Gastroesophageal sphincter (tissue), 3 donors: ENCODE measurements around the gene AIFM3.

Experiments
- EP300 ChIP-seq: sonication (generic); formaldehyde crosslinking; IDR thresholded peaks from one replicate; pipeline ENCODE4 v1.6.1; 2017; ENCODE audit warnings: antibody characterized with exemption, mild to moderate bottlenecking
- POLR2A ChIP-seq, 2 donors: fragments of 450-650 bp; IDR thresholded peaks; one replicate each; pipeline ENCODE4 v1.6.1; 2017; ENCODE audit warnings: antibody characterized with exemption in 2 of 2, mild to moderate bottlenecking in 2 of 2, moderate library complexity in 1 of 2
- POLR2AphosphoS5 ChIP-seq: sonication (generic); formaldehyde crosslinking; IDR thresholded peaks from one replicate; pipeline ENCODE4 v1.6.1; 2017; ENCODE audit warnings: antibody characterized with exemption
- TF ChIP-seq, protein P1 (sequence below), 4 experiments: fragments of 200-600 bp in 2 of 4; fragments of 450-650 bp in 2 of 4; sonication (generic) in 1 of 4; IDR thresholded peaks; one replicate each; pipeline ENCODE4 v1.5.1; 2017 to 2019; ENCODE audit warnings: antibody characterized with exemption in 4 of 4, mild to moderate bottlenecking in 2 of 4, moderate library complexity in 2 of 4

DNA sequence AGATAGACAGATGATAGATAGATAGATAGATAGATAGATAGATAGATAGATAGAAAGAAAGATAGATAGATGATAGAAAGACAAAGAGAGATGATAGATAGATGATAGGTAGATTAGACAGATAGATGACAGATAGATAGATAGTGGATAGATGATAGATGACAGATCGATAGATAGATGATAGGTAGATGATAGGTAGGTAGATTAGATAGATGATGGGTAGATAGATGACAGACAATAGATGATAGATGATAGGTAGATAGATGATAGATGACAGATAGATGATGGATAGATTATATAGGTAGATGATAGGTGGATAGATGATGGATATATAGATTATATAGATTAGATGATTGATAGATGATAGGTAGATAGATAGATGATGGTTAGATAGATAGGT, 19.3 kb downstream of the AIFM3 start:
- TF ChIP-seq POLR2A (IDR thresholded peaks at IDR 0.05) (no peak), EP300 (no peak), POLR2AphosphoS5 (no peak)
- TF ChIP-seq, protein P1, sequence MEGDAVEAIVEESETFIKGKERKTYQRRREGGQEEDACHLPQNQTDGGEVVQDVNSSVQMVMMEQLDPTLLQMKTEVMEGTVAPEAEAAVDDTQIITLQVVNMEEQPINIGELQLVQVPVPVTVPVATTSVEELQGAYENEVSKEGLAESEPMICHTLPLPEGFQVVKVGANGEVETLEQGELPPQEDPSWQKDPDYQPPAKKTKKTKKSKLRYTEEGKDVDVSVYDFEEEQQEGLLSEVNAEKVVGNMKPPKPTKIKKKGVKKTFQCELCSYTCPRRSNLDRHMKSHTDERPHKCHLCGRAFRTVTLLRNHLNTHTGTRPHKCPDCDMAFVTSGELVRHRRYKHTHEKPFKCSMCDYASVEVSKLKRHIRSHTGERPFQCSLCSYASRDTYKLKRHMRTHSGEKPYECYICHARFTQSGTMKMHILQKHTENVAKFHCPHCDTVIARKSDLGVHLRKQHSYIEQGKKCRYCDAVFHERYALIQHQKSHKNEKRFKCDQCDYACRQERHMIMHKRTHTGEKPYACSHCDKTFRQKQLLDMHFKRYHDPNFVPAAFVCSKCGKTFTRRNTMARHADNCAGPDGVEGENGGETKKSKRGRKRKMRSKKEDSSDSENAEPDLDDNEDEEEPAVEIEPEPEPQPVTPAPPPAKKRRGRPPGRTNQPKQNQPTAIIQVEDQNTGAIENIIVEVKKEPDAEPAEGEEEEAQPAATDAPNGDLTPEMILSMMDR (IDR thresholded peaks at IDR 0.05) = no peak
